DOHH2 (cell line): ENCODE results near the gene NCF2.
A peak's percentile ranks its signal among the peaks of the same experiment; 100 is the strongest.

Experiments
- H3F3A ChIP-seq: fragments of 200-600 bp; sonication (generic), shearing (Covaris generic); 2 replicates; pipeline ENCODE4 v1.6.0; 2016; ENCODE audit warnings: antibody characterized with exemption, mild to moderate bottlenecking; ENCODE audit not compliant: control insufficient read depth, insufficient read depth
- H3K27ac ChIP-seq: fragments of 200-600 bp; sonication (generic); 2 replicates; pipeline ENCODE4 v1.5.1; 2014; ENCODE audit warnings: low read depth, mild to moderate bottlenecking, low read length, moderate library complexity
- H3K27me3 ChIP-seq: fragments of 200-600 bp; sonication (generic); 2 replicates; pipeline ENCODE4 v1.6.1; 2014; ENCODE audit warnings: mild to moderate bottlenecking, low read length, mixed read lengths; ENCODE audit not compliant: control insufficient read depth
- H3K36me3 ChIP-seq: fragments of 200-600 bp; sonication (generic); 2 replicates; pipeline ENCODE4 v1.6.1; 2014; ENCODE audit warnings: mild to moderate bottlenecking, low read length, moderate library complexity, mixed read lengths; ENCODE audit not compliant: control insufficient read depth
- H3K4me1 ChIP-seq: fragments of 200-600 bp; sonication (generic); 2 replicates; pipeline ENCODE4 v1.6.1; 2014; ENCODE audit warnings: mild to moderate bottlenecking, low read length, mixed read lengths; ENCODE audit not compliant: control insufficient read depth
- H3K4me2 ChIP-seq: fragments of 200-600 bp; sonication (generic); 2 replicates; pipeline ENCODE4 v1.6.0; 2014; ENCODE audit warnings: mild to moderate bottlenecking, low read length, moderate library complexity
- H3K4me3 ChIP-seq: fragments of 200-600 bp; sonication (generic); 2 replicates; pipeline ENCODE4 v1.5.1; 2014; ENCODE audit warnings: mild to moderate bottlenecking, low read length, mixed read lengths
- H3K79me2 ChIP-seq: fragments of 200-600 bp; sonication (generic); 2 replicates; pipeline ENCODE4 v1.6.1; 2014; ENCODE audit warnings: mild to moderate bottlenecking, low read length, mixed read lengths; ENCODE audit not compliant: control insufficient read depth
- H3K9me2 ChIP-seq: fragments of 200-600 bp; sonication (generic); replicated peaks from 2 replicates; pipeline ENCODE4 v1.6.1; 2014; ENCODE audit warnings: mild to moderate bottlenecking, low read length, mixed read lengths; ENCODE audit not compliant: control insufficient read depth
- H3K9me3 ChIP-seq: fragments of 200-600 bp; sonication (generic); 2 replicates; pipeline ENCODE4 v1.6.1; 2014; ENCODE audit warnings: antibody characterized with exemption, low read length, mixed read lengths; ENCODE audit not compliant: control insufficient read depth, insufficient read depth
- H4K20me1 ChIP-seq: fragments of 200-600 bp; sonication (generic); 2 replicates; pipeline ENCODE4 v1.6.0; 2014; ENCODE audit warnings: low read depth, mild to moderate bottlenecking, antibody characterized with exemption, low read length, moderate library complexity; ENCODE audit not compliant: control insufficient read depth, insufficient read depth
- EZH2phosphoT487 ChIP-seq: fragments of 200-600 bp; sonication (generic); IDR thresholded peaks from 2 replicates; pipeline ENCODE4 v1.6.1; 2017; ENCODE audit warnings: borderline replicate concordance, mild to moderate bottlenecking, antibody characterized with exemption, low read length, moderate library complexity, mixed read lengths
- TF ChIP-seq, protein P1 (sequence below): fragments of 200-600 bp; sonication (generic); IDR thresholded peaks from one replicate; pipeline ENCODE4 v1.5.1; 2014; ENCODE audit warnings: antibody characterized with exemption, mild to moderate bottlenecking, low read depth, low read length; ENCODE audit not compliant: poor library complexity, severe bottlenecking

The NCF2 gene

DNA sequence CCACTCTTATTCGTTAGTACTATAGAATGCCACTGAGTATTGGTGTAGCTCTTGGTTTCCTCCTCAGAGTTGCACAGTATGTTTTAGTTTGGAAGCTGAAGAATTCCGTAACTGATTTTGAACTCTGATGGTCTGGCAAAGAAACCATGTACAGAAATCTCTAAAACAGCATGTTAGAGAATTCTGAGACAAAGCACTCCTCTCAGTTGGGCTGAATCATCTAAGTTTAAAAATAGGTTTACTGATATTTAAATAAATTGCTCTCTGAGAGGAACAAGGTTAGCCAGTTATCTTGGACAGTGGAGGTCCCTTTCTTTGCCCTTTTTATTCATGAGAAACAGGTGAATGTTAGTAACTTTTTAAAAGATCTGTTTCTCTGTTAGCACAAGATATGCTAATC is 43.8 kb downstream of the NCF2 start:
- Histone ChIP-seq H3K4me3 (no peak overlapping the region), H3F3A (peaks cover 10% of the 10 kb centered on the region; the same call in 1 of the 2 replicates), H3K36me3 (peaks cover 97% of the 10 kb centered on the region)

DNA sequence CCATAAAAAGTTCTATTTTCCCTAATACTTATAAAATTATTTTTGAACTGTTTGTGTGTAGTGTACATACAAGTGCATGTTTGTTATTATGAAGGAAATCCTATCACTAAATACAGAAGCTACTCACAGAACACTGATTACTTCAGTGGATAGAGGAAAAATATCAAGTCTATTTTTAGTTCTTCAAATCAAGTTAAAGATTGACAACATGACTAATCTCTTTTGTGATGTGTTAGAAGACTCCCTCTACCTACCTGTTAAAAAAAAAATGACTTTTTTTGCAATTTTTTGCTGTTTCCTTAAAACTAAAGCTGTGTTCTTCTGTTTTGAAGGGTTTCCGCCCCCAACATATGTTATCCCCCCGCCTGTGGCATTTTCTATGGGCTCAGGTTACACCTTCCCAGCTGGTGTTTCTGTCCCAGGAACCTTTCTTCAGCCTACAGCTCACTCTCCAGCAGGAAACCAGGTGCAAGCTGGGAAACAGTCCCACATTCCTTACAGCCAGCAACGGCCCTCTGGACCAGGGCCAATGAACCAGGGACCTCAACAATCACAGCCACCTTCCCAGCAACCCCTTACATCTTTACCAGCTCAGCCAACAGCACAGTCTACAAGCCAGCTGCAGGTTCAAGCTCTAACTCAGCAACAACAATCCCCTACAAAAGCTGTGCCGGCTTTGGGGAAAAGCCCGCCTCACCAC is 45.5 kb downstream of the NCF2 start:
- peaks cover 10% of the 10 kb centered on the region; the same call in 1 of the 2 replicates for H3F3A ChIP-seq
- H3K9me3 ChIP-seq: no peaks in the 10 kb centered on the region
- H3K27me3 ChIP-seq: no peaks in the 10 kb centered on the region
- no peak overlapping the region for H3K27ac ChIP-seq
- no peaks in the 10 kb centered on the region for H4K20me1 ChIP-seq
- H3K79me2 ChIP-seq: no peaks in the 10 kb centered on the region
- H3K4me3 ChIP-seq: no peak overlapping the region
- H3K36me3 ChIP-seq: peaks cover 94% of the 10 kb centered on the region
- no peak overlapping the region for H3K4me2 ChIP-seq
- no peaks in the 10 kb centered on the region for H3K9me2 ChIP-seq
- peaks cover 35% of the 10 kb centered on the region for H3K4me1 ChIP-seq
- TF ChIP-seq, protein P1, sequence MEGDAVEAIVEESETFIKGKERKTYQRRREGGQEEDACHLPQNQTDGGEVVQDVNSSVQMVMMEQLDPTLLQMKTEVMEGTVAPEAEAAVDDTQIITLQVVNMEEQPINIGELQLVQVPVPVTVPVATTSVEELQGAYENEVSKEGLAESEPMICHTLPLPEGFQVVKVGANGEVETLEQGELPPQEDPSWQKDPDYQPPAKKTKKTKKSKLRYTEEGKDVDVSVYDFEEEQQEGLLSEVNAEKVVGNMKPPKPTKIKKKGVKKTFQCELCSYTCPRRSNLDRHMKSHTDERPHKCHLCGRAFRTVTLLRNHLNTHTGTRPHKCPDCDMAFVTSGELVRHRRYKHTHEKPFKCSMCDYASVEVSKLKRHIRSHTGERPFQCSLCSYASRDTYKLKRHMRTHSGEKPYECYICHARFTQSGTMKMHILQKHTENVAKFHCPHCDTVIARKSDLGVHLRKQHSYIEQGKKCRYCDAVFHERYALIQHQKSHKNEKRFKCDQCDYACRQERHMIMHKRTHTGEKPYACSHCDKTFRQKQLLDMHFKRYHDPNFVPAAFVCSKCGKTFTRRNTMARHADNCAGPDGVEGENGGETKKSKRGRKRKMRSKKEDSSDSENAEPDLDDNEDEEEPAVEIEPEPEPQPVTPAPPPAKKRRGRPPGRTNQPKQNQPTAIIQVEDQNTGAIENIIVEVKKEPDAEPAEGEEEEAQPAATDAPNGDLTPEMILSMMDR: no peak
- no peak for TF ChIP-seq EZH2phosphoT487

More for the DNA sequence above, 43.8 kb downstream of the NCF2 start:
- no peak for TF ChIP-seq EZH2phosphoT487
- TF ChIP-seq, protein P1: no peak
- no peaks in the 10 kb centered on the region for H3K9me3 ChIP-seq
- no peaks in the 10 kb centered on the region for H3K27me3 ChIP-seq
- H3K79me2 ChIP-seq: no peaks in the 10 kb centered on the region
- H3K27ac ChIP-seq: no peak overlapping the region
- H3K4me1 ChIP-seq: peaks cover 35% of the 10 kb centered on the region
- H3K4me2 ChIP-seq: no peak overlapping the region
- no peaks in the 10 kb centered on the region for H4K20me1 ChIP-seq
- no peaks in the 10 kb centered on the region for H3K9me2 ChIP-seq

DNA sequence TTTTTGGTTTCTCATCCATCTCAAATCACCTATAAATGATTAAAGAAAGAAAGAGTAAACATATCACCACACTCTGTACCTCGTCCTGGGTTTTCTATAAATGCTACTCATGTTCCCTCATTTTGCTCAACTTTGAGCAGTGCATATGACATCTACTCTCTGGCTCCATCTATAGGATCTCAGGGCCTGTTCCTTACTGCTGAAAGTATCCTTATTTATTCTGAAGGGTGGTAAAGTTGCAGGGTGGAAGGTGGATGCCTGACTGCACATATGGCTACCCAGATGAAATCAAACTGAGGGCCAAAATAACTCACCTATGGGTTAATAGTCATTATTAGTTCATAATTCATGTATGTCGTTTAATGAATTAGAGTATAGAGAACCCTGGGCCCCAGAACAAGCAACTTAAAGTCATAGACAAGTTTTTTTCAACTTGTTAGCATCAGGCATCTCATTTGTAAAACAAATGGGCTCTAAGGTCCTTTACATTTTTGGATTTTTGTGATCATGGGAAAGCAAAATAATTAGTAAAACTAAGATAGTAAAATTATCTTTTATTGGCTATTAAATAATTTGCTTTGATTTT is 46.5 kb downstream of the NCF2 start:
- Histone ChIP-seq H3K27me3 (no peaks in the 10 kb centered on the region), H4K20me1 (no peaks in the 10 kb centered on the region), H3K4me2 (no peak overlapping the region), H3K27ac (no peak overlapping the region), H3F3A (peaks cover 10% of the 10 kb centered on the region; the same call in 1 of the 2 replicates), H3K79me2 (no peaks in the 10 kb centered on the region), H3K36me3 (peaks cover 90% of the 10 kb centered on the region), H3K4me3 (no peak overlapping the region), H3K9me3 (no peaks in the 10 kb centered on the region), H3K9me2 (no peaks in the 10 kb centered on the region), H3K4me1 (peaks cover 35% of the 10 kb centered on the region)
- no peak for TF ChIP-seq EZH2phosphoT487
- TF ChIP-seq, protein P1: peak; percentile 70
